AG09309 (cell line): ENCODE measurements around the gene TMPRSS15.

Source experiments
- DNase-seq: peaks from one replicate; pipeline ENCODE4 v3.0.0-alpha.2; 2010; ENCODE audit warnings: low read depth
- H3K4me3 ChIP-seq: 2 replicates; pipeline ENCODE4 v1.5.1; 2011; ENCODE audit warnings: mild to moderate bottlenecking, low read depth, low read length, moderate library complexity; ENCODE audit not compliant: control insufficient read depth
- CTCF ChIP-seq: IDR thresholded peaks from 2 replicates; pipeline ENCODE4 v1.5.1; 2011; ENCODE audit warnings: mild to moderate bottlenecking, low read depth, low read length, inconsistent platforms; ENCODE audit not compliant: insufficient read depth, control insufficient read depth; ENCODE audit errors: missing control alignments

TMPRSS15 gene

GRCh38 chr21:18403735-18404450, at the start of gene TMPRSS15:
Gene TMPRSS15, minus strand, starts transcription at chr21:18403785. Its CDS starts 163 bp downstream, at chr21:18403622.
- no peak for DNase-seq
- H3K4me3 ChIP-seq, result no peak within 1 kb of the TSS
- TF ChIP-seq CTCF, result no peak

GRCh38 chr21:18451670-18452069, 48.1 kb upstream of the TMPRSS15 start:
- DNase-seq, result no peak
- no peak overlapping the region for H3K4me3 ChIP-seq
- TF ChIP-seq CTCF, result no peak

GRCh38 chr21:18449605-18450550, 46.3 kb upstream of the TMPRSS15 start:
- no peak for DNase-seq
- no peak overlapping the region for H3K4me3 ChIP-seq
- TF ChIP-seq CTCF, result no peak

- DNase-seq, result no peak
- TF ChIP-seq CTCF, result no peak
- H3K4me3 ChIP-seq, result no peak overlapping the region
Measured at GRCh38 chr21:18443701-18444100, 40.1 kb upstream of the TMPRSS15 start.

- DNase-seq, result no peak
- H3K4me3 ChIP-seq, result no peak overlapping the region
- no peak for TF ChIP-seq CTCF
Measured at GRCh38 chr21:18443085-18443484, 39.5 kb upstream of the TMPRSS15 start.

GRCh38 chr21:18430341-18430740, 26.8 kb upstream of the TMPRSS15 start:
- DNase-seq, result no peak
- no peak overlapping the region for H3K4me3 ChIP-seq
- no peak for TF ChIP-seq CTCF
